Measurements from ENCODE around the gene NRXN2.

The NRXN2 gene

DNA sequence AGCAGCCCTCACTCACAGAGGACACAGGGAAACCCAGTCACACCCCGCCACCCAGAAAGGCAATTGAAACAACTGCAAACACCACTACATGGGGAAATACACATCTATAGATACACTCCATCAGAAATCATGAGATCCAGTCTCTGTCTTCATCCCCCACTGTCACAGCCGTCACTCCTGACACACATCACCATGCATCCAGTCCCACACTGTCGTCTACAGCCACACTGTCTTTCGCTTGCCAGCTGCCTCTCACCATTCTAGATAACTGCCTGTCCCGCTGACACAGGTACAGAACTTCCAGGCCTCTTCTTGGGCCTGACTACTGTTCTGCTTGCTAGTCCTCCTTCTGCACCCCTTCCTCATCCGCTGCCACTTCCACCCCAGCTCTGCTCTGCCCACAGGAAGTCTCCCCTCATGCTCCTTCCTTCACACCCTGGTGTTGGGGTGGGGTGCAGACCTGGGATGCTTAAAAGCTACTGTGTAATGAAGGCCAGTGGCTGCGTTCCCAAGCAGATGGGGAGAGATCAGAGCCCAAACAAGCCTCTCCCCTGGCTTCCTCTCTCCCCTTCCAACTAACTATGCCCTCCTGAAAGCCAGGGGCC lies 89.3 kb downstream of the NRXN2 start:
- DNase-seq, result no peak
- TF ChIP-seq CTCF (IDR thresholded peaks at IDR 0.05; ENCODE audit: low read length) (no peak), EZH2 (optimal IDR thresholded peaks at IDR 0.05; ENCODE audit: low read depth, low read length) (no peak), EZH2phosphoT487 (IDR thresholded peaks at IDR 0.05; ENCODE audit: low read length) (no peak)
- H3K27ac ChIP-seq (ENCODE audit: low read length), result no peak overlapping the region
- H3K9me3 ChIP-seq (replicated peaks; ENCODE audit: insufficient read depth, low read length), result no peaks in the 10 kb centered on the region
- no peaks in the 10 kb centered on the region for H3K36me3 ChIP-seq (replicated peaks; ENCODE audit: insufficient read depth, low read length)
- H2AFZ ChIP-seq (ENCODE audit: low read length), result no peak overlapping the region
- H3K79me2 ChIP-seq (ENCODE audit: low read length), result no peaks in the 10 kb centered on the region
- no peak overlapping the region for H3K4me3 ChIP-seq (ENCODE audit: low read length)
- peaks cover 82% of the 10 kb centered on the region for H3K27me3 ChIP-seq (replicated peaks; ENCODE audit: insufficient read depth, low read length)
- no peaks in the 10 kb centered on the region for H3K9me2 ChIP-seq (replicated peaks; ENCODE audit: insufficient read depth, low read length)
- no peaks in the 10 kb centered on the region for H3F3A ChIP-seq (ENCODE audit: insufficient read depth, low read length)
- no peak overlapping the region for H3K9ac ChIP-seq (ENCODE audit: low read length)
- H4K20me1 ChIP-seq (ENCODE audit: insufficient read depth, low read length), result no peaks in the 10 kb centered on the region
- H3K4me1 ChIP-seq (ENCODE audit: low read length), result no peaks in the 10 kb centered on the region
- H3K4me2 ChIP-seq (ENCODE audit: low read depth, low read length), result no peak overlapping the region

- Histone ChIP-seq H4K20me1 (ENCODE audit: insufficient read depth, low read length) (no peaks in the 10 kb centered on the region), H3K9me2 (replicated peaks; ENCODE audit: insufficient read depth, low read length) (no peaks in the 10 kb centered on the region), H3K4me1 (ENCODE audit: low read length) (no peaks in the 10 kb centered on the region), H3K79me2 (ENCODE audit: low read length) (no peaks in the 10 kb centered on the region), H3K27ac (ENCODE audit: low read length) (no peak overlapping the region), H3K36me3 (replicated peaks; ENCODE audit: insufficient read depth, low read length) (no peaks in the 10 kb centered on the region), H3F3A (ENCODE audit: insufficient read depth, low read length) (no peaks in the 10 kb centered on the region), H3K27me3 (replicated peaks; ENCODE audit: insufficient read depth, low read length) (peaks cover 82% of the 10 kb centered on the region), H3K9ac (ENCODE audit: low read length) (no peak overlapping the region), H3K9me3 (replicated peaks; ENCODE audit: insufficient read depth, low read length) (no peaks in the 10 kb centered on the region), H3K4me3 (ENCODE audit: low read length) (no peak overlapping the region), H3K4me2 (ENCODE audit: low read depth, low read length) (no peak overlapping the region), H2AFZ (ENCODE audit: low read length) (no peak overlapping the region)
- TF ChIP-seq EZH2 (optimal IDR thresholded peaks at IDR 0.05; ENCODE audit: low read depth, low read length), result no peak
- TF ChIP-seq EZH2phosphoT487 (IDR thresholded peaks at IDR 0.05; ENCODE audit: low read length), result no peak
- no peak for TF ChIP-seq CTCF (IDR thresholded peaks at IDR 0.05; ENCODE audit: low read length)
- DNase-seq, result no peak
Measured at GRCh38 chr11:64632654-64633053, 90.3 kb downstream of the NRXN2 start.

- no peaks in the 10 kb centered on the region for H3K4me1 ChIP-seq (ENCODE audit: low read length)
- no peaks in the 10 kb centered on the region for H4K20me1 ChIP-seq (ENCODE audit: insufficient read depth, low read length)
- no peak overlapping the region for H3K4me2 ChIP-seq (ENCODE audit: low read depth, low read length)
Measured at GRCh38 chr11:64632237-64632636, 90.8 kb downstream of the NRXN2 start.

More at GRCh38 chr11:64632237-64632636, 90.8 kb downstream of the NRXN2 start:
- DNase-seq, result no peak
- Histone ChIP-seq H3K9me2 (replicated peaks; ENCODE audit: insufficient read depth, low read length) (no peaks in the 10 kb centered on the region), H3K27ac (ENCODE audit: low read length) (no peak overlapping the region), H3K4me3 (ENCODE audit: low read length) (no peak overlapping the region), H3F3A (ENCODE audit: insufficient read depth, low read length) (no peaks in the 10 kb centered on the region), H3K27me3 (replicated peaks; ENCODE audit: insufficient read depth, low read length) (peaks cover 82% of the 10 kb centered on the region), H3K36me3 (replicated peaks; ENCODE audit: insufficient read depth, low read length) (no peaks in the 10 kb centered on the region), H2AFZ (ENCODE audit: low read length) (no peak overlapping the region), H3K79me2 (ENCODE audit: low read length) (no peaks in the 10 kb centered on the region), H3K9me3 (replicated peaks; ENCODE audit: insufficient read depth, low read length) (no peaks in the 10 kb centered on the region), H3K9ac (ENCODE audit: low read length) (no peak overlapping the region)
- TF ChIP-seq EZH2 (optimal IDR thresholded peaks at IDR 0.05; ENCODE audit: low read depth, low read length) (no peak), EZH2phosphoT487 (IDR thresholded peaks at IDR 0.05; ENCODE audit: low read length) (no peak), CTCF (IDR thresholded peaks at IDR 0.05; ENCODE audit: low read length) (no peak)

All from MM.1S (cell line).